Activated CD4-positive, alpha-beta memory T cell treated with anti-CD3 and anti-CD28 coated beads, Interleukin-2, amount 10 ng/mL, durations not matched to agents 7 days and 5 days (primary cell): Measurements from ENCODE around the gene TIGD6. TPM values are rescaled to one million over a fixed set of nuclear protein-coding genes. Genes with fewer than 3 reads are reported as not detected.

Experiments used
- CTCF ChIA-PET: fragments of 350-600 bp; sonication (Branson Sonifier 250); formaldehyde crosslinking; loops from one replicate; lab custom pipeline; 2021; ENCODE audit warnings: antibody characterized with exemption, inconsistent platforms; lab: Charles Lee
- POLR2A ChIA-PET: fragments of 350-600 bp; sonication (Branson Sonifier 250); formaldehyde crosslinking; loops from one replicate; lab custom pipeline; 2021; ENCODE audit warnings: antibody characterized with exemption; lab: Charles Lee
- DNase-seq: peaks from one replicate; pipeline ENCODE4 v3.0.0-alpha.2; 2020
- H3K27ac Mint-ChIP-seq: one replicate; pipeline ENCODE4 v1.8.0; 2021; ENCODE audit warnings: mild to moderate bottlenecking, mixed read lengths
- H3K27me3 Mint-ChIP-seq: one replicate; pipeline ENCODE4 v1.8.0; 2021; ENCODE audit warnings: mixed read lengths
- H3K36me3 Mint-ChIP-seq: one replicate; pipeline ENCODE4 v1.8.0; 2021; ENCODE audit warnings: low read depth, mixed read lengths
- H3K4me1 Mint-ChIP-seq: one replicate; pipeline ENCODE4 v1.8.0; 2021; ENCODE audit warnings: mixed read lengths
- H3K4me3 Mint-ChIP-seq: one replicate; pipeline ENCODE4 v1.8.0; 2021; ENCODE audit warnings: mild to moderate bottlenecking, mixed read lengths
- H3K9me3 Mint-ChIP-seq: one replicate; pipeline ENCODE4 v1.8.0; 2021; ENCODE audit warnings: mixed read lengths
- total RNA-seq, 2 experiments: library from RNA; stranded (reverse); gene quantifications; one replicate each; pipeline ENCODE4 v1.2.3, GENCODE V29; 2021

The TIGD6 gene
- total RNA-seq, 2 experiments from 2014 or later = 2.0 to 2.3 TPM

- POLR2A ChIA-PET = no interaction called here
Observed at GRCh38 chr5:150013931-150014330, 13.5 kb upstream of the TIGD6 start.

GRCh38 chr5:150009671-150010387 is 9.4 kb upstream of the TIGD6 start:
- H3K4me3 Mint-ChIP-seq = no peak overlapping the region
- ChIA-PET POLR2A (interaction anchor here (2.3 kb wide), 1 partner anchor 9 kb away, joined by 10 read pairs; the partner anchor contains the start of genes HMGXB3 and TIGD6), CTCF (interaction anchor here (0.9 to 1.7 kb wide), 3 partner anchors 8 to 18 kb away, joined by 3 to 5 read pairs (median 5); partner anchors contain the start of genes HMGXB3 and TIGD6)

More at GRCh38 chr5:150013931-150014330, 13.5 kb upstream of the TIGD6 start:
- Mint-ChIP-seq H3K27ac (no peak overlapping the region), H3K36me3 (peaks cover 83% of the 10 kb centered on the region), H3K27me3 (no peaks in the 10 kb centered on the region), H3K4me1 (peaks cover 4% of the 10 kb centered on the region), H3K9me3 (peaks cover 6% of the 10 kb centered on the region), H3K4me3 (no peak overlapping the region)
- CTCF ChIA-PET = no interaction called here
- DNase-seq = no peak

DNA sequence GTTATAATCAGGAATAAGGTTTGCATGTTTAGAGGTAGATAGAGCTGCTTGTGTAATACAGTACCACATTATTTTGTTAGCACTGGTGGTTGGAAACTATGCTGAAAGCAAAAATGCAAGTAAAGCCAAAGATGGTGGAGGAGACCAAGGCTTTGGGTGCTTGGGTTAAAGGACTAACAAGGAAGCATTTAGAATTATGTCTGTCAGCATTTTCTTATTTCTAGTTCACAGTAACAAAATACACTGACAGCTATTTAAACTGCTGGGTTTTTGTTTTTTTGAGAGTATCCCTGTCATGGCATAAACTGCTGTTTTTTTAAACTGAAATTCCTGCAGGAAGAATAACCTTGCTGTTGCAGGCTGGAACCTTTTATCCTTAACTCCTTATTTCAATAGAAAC is 6.6 kb upstream of the TIGD6 start:
- ChIA-PET POLR2A (interaction anchor here (0.9 kb wide), 1 partner anchor 11 kb away, joined by 3 read pairs; no protein-coding TSS in a partner anchor), CTCF (interaction anchor here (0.7 to 2.9 kb wide), 5 partner anchors 10 to 132 kb away, joined by 3 to 8 read pairs (median 3); no protein-coding TSS in a partner anchor)
- Mint-ChIP-seq H3K4me1 (peaks cover 40% of the 10 kb centered on the region), H3K27me3 (no peaks in the 10 kb centered on the region), H3K4me3 (no peak overlapping the region), H3K36me3 (peaks cover 76% of the 10 kb centered on the region), H3K9me3 (no peaks in the 10 kb centered on the region), H3K27ac (no peak overlapping the region)
- DNase-seq = no peak

More at GRCh38 chr5:150009671-150010387, 9.4 kb upstream of the TIGD6 start:
- Mint-ChIP-seq H3K27me3 (no peaks in the 10 kb centered on the region), H3K27ac (no peak overlapping the region), H3K4me1 (peaks cover 19% of the 10 kb centered on the region), H3K36me3 (peaks cover 86% of the 10 kb centered on the region), H3K9me3 (no peaks in the 10 kb centered on the region)
- DNase-seq = no peak

DNA sequence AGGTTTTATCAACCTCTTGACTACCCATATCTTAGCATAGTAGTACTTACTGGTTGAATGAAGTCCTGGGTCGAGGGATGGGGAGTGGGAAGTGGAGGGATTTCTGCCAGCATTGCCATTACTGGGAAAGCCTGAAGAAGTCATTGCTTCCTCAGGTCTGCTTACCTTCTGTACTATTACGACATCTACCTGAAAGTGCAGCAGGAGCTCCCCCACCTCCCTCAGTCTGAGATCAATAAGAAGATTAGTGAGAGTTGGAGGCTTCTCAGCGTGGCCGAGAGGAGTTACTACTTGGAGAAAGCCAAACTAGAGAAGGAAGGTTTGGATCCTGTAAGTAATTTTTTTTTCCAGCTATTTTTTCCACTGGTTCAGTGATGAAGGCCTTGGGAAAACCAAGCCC is 5.9 kb upstream of the TIGD6 start:
- no peak overlapping the region for H3K4me3 Mint-ChIP-seq
- POLR2A ChIA-PET = no interaction called here
- no peak overlapping the region for H3K27ac Mint-ChIP-seq
- no peak for DNase-seq
- peaks cover 44% of the 10 kb centered on the region for H3K4me1 Mint-ChIP-seq
- H3K36me3 Mint-ChIP-seq = peaks cover 77% of the 10 kb centered on the region
- no peaks in the 10 kb centered on the region for H3K9me3 Mint-ChIP-seq
- no peaks in the 10 kb centered on the region for H3K27me3 Mint-ChIP-seq
- CTCF ChIA-PET = interaction anchor here (0.7 to 2.9 kb wide), 6 partner anchors 10 to 131 kb away, joined by 3 to 8 read pairs (median 3); no protein-coding TSS in a partner anchor

DNA sequence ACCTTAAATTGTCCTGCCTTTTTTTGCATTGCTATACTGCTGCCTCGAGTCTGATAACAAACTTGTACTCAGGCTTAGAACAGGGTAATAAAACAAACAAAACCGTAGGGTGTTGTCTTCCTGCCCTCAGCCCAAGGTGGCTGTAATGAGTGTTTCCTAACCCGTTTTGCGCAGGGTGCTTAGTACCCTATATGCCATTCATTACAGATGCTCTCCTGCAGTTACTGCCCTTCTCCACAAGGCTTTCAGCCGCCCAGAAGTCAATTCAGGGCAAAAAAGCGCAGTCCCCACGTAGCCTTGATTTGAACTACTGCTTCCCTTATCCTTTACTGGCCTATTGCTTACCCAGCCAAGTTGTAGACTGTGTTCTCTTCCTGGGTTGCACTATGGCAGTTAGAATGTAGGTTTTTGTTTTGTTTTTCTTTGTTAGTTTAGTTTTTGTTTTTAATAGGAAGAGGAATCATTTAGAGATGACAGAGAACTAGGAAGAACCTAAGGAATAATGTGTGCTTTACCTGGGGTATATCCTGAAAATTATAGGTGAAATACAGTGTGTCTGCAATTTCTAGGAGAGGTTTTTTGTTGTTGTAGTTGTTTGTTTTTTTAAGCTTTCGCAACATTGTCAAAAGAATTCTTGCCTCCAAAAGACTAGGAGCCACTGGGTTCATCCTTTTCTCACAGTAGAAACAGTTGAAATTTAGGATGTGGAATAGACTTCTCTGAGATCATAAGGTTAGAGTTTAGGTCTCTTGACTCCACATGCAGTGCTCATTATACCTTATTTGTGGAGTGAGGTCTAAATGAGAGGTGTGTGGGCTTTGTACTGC is 1.4 kb upstream of the TIGD6 start:
- POLR2A ChIA-PET = interaction anchor here (0.6 to 3.2 kb wide), 12 partner anchors 8 to 761 kb away, joined by 3 to 31 read pairs (median 4); partner anchors contain the start of genes PPARGC1B and SLC26A2
- Mint-ChIP-seq H3K4me3 (peak overlapping the region; percentile 88), H3K4me1 (peaks cover 44% of the 10 kb centered on the region), H3K27ac (peak overlapping the region; percentile 96), H3K9me3 (no peaks in the 10 kb centered on the region), H3K36me3 (peaks cover 37% of the 10 kb centered on the region), H3K27me3 (no peaks in the 10 kb centered on the region)
- DNase-seq = peak; percentile 78
- CTCF ChIA-PET = interaction anchor here (0.8 to 3.0 kb wide), 7 partner anchors 8 to 168 kb away, joined by 3 to 21 read pairs (median 5); no protein-coding TSS in a partner anchor

DNA sequence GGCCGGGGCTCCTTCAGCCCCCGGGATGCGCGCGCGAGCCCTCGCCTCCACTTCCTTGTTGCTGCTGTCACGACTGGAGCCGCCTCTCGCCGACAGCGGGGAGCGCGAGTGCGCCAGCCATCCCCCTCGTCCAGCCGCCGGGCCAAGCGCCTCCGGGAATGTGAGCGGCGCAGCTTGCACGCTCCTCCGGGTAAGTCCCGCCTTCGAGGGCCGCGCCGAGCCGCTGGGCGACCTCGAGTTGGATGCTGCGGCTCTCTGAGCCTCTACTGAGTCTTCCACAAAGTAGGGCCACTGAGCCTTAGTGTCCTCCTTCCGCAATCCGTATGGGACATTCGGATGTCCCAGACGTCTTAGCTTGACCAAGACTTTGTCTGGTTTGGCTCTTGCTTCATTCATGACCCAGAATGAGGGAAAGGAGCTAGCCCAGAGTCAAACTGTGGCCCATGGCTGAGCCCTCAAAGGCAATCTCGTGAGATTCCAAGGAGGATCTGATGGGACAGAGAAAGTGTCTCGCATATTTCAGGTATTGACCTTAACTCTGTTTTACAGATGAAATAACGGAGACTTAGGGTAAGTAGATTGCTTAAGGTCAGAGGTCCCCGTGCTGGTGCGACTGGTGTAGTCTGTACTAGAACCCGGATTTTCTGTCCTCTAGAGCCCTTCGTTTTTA is 671 bp upstream of the TIGD6 start:
- peak overlapping the region; percentile 88 for H3K4me3 Mint-ChIP-seq
- H3K27ac Mint-ChIP-seq = peak overlapping the region; percentile 96
- CTCF ChIA-PET = interaction anchor here (1.0 to 3.0 kb wide), 8 partner anchors 9 to 382 kb away, joined by 3 to 21 read pairs (median 5); no protein-coding TSS in a partner anchor
- peak; percentile 53 for DNase-seq
- POLR2A ChIA-PET = interaction anchor here (0.6 to 3.2 kb wide), 14 partner anchors 9 to 1617 kb away, joined by 3 to 31 read pairs (median 4); partner anchors contain the start of genes FBXO38, PPARGC1B, RPS14 and SLC26A2
- no peaks in the 10 kb centered on the region for H3K9me3 Mint-ChIP-seq
- H3K36me3 Mint-ChIP-seq = peaks cover 29% of the 10 kb centered on the region
- H3K4me1 Mint-ChIP-seq = peaks cover 39% of the 10 kb centered on the region
- no peaks in the 10 kb centered on the region for H3K27me3 Mint-ChIP-seq

GRCh38 chr5:149999866-150000255 is 593 bp downstream of the TIGD6 start:
- POLR2A ChIA-PET = interaction anchor here (0.8 to 3.2 kb wide), 17 partner anchors 9 to 1616 kb away, joined by 3 to 31 read pairs (median 4); partner anchors contain the start of genes FBXO38, PCYOX1L, PPARGC1B and SLC26A2
- Mint-ChIP-seq H3K27me3 (no peaks in the 10 kb centered on the region), H3K36me3 (peaks cover 22% of the 10 kb centered on the region), H3K4me3 (peak overlapping the region; percentile 88), H3K9me3 (no peaks in the 10 kb centered on the region), H3K4me1 (peaks cover 39% of the 10 kb centered on the region), H3K27ac (peak overlapping the region; percentile 78)
- CTCF ChIA-PET = interaction anchor here (0.8 to 3.0 kb wide), 6 partner anchors 9 to 166 kb away, joined by 3 to 21 read pairs (median 8); no protein-coding TSS in a partner anchor
- no peak for DNase-seq

DNA sequence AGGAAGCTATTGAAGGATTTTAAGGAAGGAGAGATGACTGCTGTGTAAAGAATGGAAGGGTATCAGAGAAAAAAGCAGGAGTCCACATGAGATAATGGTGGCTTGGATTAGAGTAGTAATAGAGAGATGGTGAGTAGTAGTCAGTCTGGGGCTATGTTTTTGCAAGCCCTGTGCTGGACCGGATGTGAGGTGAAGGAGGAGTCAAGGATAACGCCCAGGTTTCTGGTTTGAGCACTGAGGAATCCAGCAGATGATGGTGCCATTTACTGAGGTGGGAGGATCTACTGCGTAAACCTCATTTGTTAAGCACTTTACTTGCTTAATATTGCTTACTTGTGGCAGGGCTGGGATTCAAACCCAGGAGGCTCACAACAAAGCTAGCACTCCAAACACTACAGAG is 1.1 kb downstream of the TIGD6 start:
- Mint-ChIP-seq H3K4me3 (peak overlapping the region; percentile 88), H3K4me1 (peaks cover 36% of the 10 kb centered on the region), H3K27ac (peak overlapping the region; percentile 78), H3K9me3 (no peaks in the 10 kb centered on the region), H3K36me3 (peaks cover 17% of the 10 kb centered on the region), H3K27me3 (no peaks in the 10 kb centered on the region)
- ChIA-PET CTCF (interaction anchor here (1.9 to 3.0 kb wide), 3 partner anchors 8 to 166 kb away, joined by 12 to 21 read pairs (median 12); no protein-coding TSS in a partner anchor), POLR2A (interaction anchor here (1.3 to 3.2 kb wide), 7 partner anchors 8 to 269 kb away, joined by 3 to 31 read pairs (median 10); partner anchors contain the start of genes PPARGC1B and SLC26A2)
- DNase-seq = no peak

- H3K4me3 Mint-ChIP-seq = no peak overlapping the region
- H3K27me3 Mint-ChIP-seq = no peaks in the 10 kb centered on the region
- H3K4me1 Mint-ChIP-seq = peaks cover 29% of the 10 kb centered on the region
- ChIA-PET POLR2A (interaction anchor here (3.2 kb wide), 1 partner anchor 268 kb away, joined by 12 read pairs; the partner anchor contains the start of gene PPARGC1B), CTCF (no interaction called here)
- peaks cover 12% of the 10 kb centered on the region for H3K36me3 Mint-ChIP-seq
- H3K9me3 Mint-ChIP-seq = no peaks in the 10 kb centered on the region
- DNase-seq = no peak
- H3K27ac Mint-ChIP-seq = no peak overlapping the region
Observed at GRCh38 chr5:149998281-149998680, 2.2 kb downstream of the TIGD6 start.

DNA sequence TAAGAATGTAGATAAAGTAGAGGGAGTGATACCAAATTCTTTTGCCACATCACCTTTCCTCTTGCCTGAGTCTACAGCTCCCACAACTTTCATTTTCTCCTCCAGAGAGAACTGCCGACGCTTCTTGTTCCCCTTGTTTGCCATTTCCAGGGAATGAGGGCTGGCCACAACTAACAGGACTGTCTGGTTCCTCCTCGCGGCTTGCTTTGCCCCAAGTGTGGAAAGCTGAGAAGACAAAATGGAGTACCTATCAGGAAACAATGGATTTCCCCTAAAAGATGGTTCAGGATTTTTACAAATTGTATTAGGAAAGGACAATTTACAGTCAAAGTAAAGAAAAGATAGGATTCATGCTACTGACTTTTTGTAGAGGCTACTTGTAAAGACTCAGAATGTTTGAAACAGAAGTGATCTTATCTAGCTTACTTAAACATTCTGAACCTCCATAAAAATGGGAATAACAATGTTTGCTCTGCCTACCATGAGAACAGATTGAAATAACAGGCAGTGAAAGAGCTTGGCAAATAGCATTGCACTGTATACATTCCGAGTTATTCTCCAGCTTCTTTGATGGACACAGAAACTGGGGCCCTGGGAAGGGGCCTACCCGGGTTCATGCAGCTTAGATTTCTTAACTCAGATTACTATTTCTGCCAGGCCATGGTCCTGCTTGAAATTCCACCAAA is 4.1 kb downstream of the TIGD6 start:
- no peak for DNase-seq
- no peak overlapping the region for H3K27ac Mint-ChIP-seq
- H3K4me1 Mint-ChIP-seq = peaks cover 14% of the 10 kb centered on the region
- POLR2A ChIA-PET = no interaction called here
- no peaks in the 10 kb centered on the region for H3K36me3 Mint-ChIP-seq
- CTCF ChIA-PET = interaction anchor here (0.9 to 1.7 kb wide), 2 partner anchors 38 to 143 kb away, joined by 3 to 4 read pairs; no protein-coding TSS in a partner anchor
- no peak overlapping the region for H3K4me3 Mint-ChIP-seq
- H3K27me3 Mint-ChIP-seq = no peaks in the 10 kb centered on the region
- H3K9me3 Mint-ChIP-seq = no peaks in the 10 kb centered on the region

DNA sequence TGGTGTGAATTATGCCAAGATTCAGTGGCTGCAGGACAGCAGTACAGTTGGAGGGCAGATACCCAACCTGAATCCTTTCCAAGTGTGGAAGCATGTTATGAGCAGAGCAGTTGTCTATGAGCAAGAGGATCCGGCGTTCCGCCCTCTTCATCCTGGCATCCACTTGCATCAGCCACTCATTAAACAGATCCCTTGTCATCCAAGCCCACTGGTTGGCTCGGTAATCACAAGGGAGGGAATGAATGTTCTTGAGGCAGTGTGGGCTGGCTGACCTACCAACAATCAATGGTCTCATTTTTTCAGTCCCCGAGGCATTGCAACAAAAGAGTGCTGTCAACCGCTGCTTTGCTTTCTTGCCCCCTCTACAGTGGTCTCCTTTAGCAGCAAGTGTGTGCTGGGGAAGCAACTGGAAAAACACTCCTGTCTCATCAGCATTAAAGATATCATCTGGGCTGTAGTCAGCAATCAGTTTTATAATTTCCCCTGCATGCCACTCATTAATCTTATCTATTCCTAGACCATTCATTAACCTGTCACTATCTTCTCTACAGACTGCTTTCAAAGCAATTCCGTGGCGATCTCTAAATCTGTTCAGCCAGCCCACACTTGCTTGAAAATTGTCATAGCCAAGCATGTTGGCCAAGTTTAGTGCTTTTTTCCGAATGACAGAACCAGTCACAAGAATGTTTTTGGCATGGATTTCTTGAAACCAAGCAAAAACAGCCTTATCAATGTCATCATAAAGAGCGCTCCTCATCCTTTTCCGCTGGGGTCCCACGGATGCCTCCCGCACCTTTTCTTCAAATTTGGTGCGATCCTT is 4.9 kb downstream of the TIGD6 start:
- ChIA-PET CTCF (no interaction called here), POLR2A (no interaction called here)
- no peak for DNase-seq
- H3K9me3 Mint-ChIP-seq = no peaks in the 10 kb centered on the region
- peaks cover 14% of the 10 kb centered on the region for H3K4me1 Mint-ChIP-seq
- H3K4me3 Mint-ChIP-seq = no peak overlapping the region
- no peaks in the 10 kb centered on the region for H3K27me3 Mint-ChIP-seq
- no peak overlapping the region for H3K27ac Mint-ChIP-seq
- no peaks in the 10 kb centered on the region for H3K36me3 Mint-ChIP-seq
